SK-N-SH treated with all-trans-retinoic acid at 6 μM for 48 hours (cell line): Measurements from ENCODE around the gene ZMIZ1.

ENCODE experiments used
- ATAC-seq: fragments of 200-7000 bp; cut with Tn5 transposase; 3 replicates; pipeline ENCODE4 v1.9.1; 2020; ENCODE audit warnings: mild to moderate bottlenecking, moderate library complexity
- ARNTL ChIP-seq: fragments of 450-650 bp; formaldehyde crosslinking; IDR thresholded peaks from 2 replicates; pipeline ENCODE4 v1.5.0; 2020; ENCODE audit warnings: low read depth, mild to moderate bottlenecking, moderate library complexity, borderline replicate concordance
- BACH2 ChIP-seq: fragments of 250-450 bp; sonication (Bioruptor Pico); IDR thresholded peaks from 2 replicates; pipeline ENCODE4 v1.9.0; 2021; ENCODE audit warnings: mild to moderate bottlenecking, borderline replicate concordance
- ESRRG ChIP-seq: fragments of 250-450 bp; sonication (Bioruptor Pico); IDR thresholded peaks from 2 replicates; pipeline ENCODE4 v1.6.1; 2021; ENCODE audit warnings: mild to moderate bottlenecking
- GLIS3 ChIP-seq: fragments of 250-450 bp; sonication (Bioruptor Pico); IDR thresholded peaks from 2 replicates; pipeline ENCODE4 v1.5.0; 2020; ENCODE audit warnings: mild to moderate bottlenecking, moderate library complexity
- ISL1 ChIP-seq: fragments of 250-450 bp; sonication (Bioruptor Pico); IDR thresholded peaks from 2 replicates; pipeline ENCODE4 v2.1.2; 2022; ENCODE audit warnings: mild to moderate bottlenecking, moderate library complexity
- OSR1 ChIP-seq: fragments of 250-450 bp; sonication (Bioruptor Pico); IDR thresholded peaks from 2 replicates; pipeline ENCODE4 v1.8.0; 2022; ENCODE audit warnings: moderate library complexity, mild to moderate bottlenecking, inconsistent platforms
- PPARA ChIP-seq: fragments of 250-450 bp; sonication (Bioruptor Pico); IDR thresholded peaks from 2 replicates; pipeline ENCODE4 v1.5.0; 2020; ENCODE audit warnings: mild to moderate bottlenecking, borderline replicate concordance
- RARB ChIP-seq: fragments of 250-450 bp; sonication (Bioruptor Pico); IDR thresholded peaks from 2 replicates; pipeline ENCODE4 v1.8.0; 2021; ENCODE audit warnings: mild to moderate bottlenecking, moderate library complexity
- SNAI2 ChIP-seq: fragments of 250-450 bp; sonication (Bioruptor Pico); IDR thresholded peaks from 2 replicates; pipeline ENCODE4 v1.5.0; 2020; ENCODE audit warnings: mild to moderate bottlenecking, moderate library complexity
- TCF4 ChIP-seq: fragments of 250-450 bp; sonication (Bioruptor Pico); IDR thresholded peaks from 2 replicates; pipeline ENCODE4 v1.8.0; 2021; ENCODE audit warnings: mild to moderate bottlenecking, moderate library complexity, borderline replicate concordance
- TOX ChIP-seq: fragments of 250-450 bp; sonication (Bioruptor Pico); IDR thresholded peaks from 2 replicates; pipeline ENCODE4 v1.8.0; 2021; ENCODE audit warnings: mild to moderate bottlenecking, moderate library complexity, borderline replicate concordance
- ZC3H10 ChIP-seq: fragments of 250-450 bp; sonication (Bioruptor Pico); IDR thresholded peaks from 2 replicates; pipeline ENCODE4 v1.5.1; 2021; ENCODE audit warnings: mild to moderate bottlenecking, moderate library complexity
- ZFP3 ChIP-seq: fragments of 250-450 bp; sonication (Bioruptor Pico); IDR thresholded peaks from 2 replicates; pipeline ENCODE4 v1.5.0; 2020; ENCODE audit warnings: mild to moderate bottlenecking, moderate library complexity
- ZFP30 ChIP-seq: fragments of 450-650 bp; formaldehyde crosslinking; IDR thresholded peaks from 2 replicates; pipeline ENCODE4 v1.5.0; 2022; ENCODE audit warnings: mild to moderate bottlenecking, moderate library complexity
- ZNF565 ChIP-seq: fragments of 450-650 bp; formaldehyde crosslinking; conservative IDR thresholded peaks from 2 replicates; pipeline ENCODE4 v1.5.0; 2020; ENCODE audit warnings: low read depth, mild to moderate bottlenecking, moderate library complexity
- ZNF70 ChIP-seq: fragments of 450-650 bp; formaldehyde crosslinking; IDR thresholded peaks from 2 replicates; pipeline ENCODE4 v1.5.0; 2020; ENCODE audit warnings: mild to moderate bottlenecking, moderate library complexity
- ZNF8 ChIP-seq: fragments of 450-650 bp; formaldehyde crosslinking; IDR thresholded peaks from 2 replicates; pipeline ENCODE4 v1.5.0; 2020; ENCODE audit warnings: mild to moderate bottlenecking, moderate library complexity
- TF ChIP-seq, protein P1 (sequence below): fragments of 250-450 bp; sonication (Bioruptor Pico); IDR thresholded peaks from 2 replicates; pipeline ENCODE4 v1.8.0; 2021; ENCODE audit warnings: low read depth, mild to moderate bottlenecking, moderate library complexity, borderline replicate concordance
- TF ChIP-seq, protein P2 (sequence below): fragments of 250-450 bp; sonication (Bioruptor Pico); IDR thresholded peaks from 2 replicates; pipeline ENCODE4 v1.5.1; 2020; ENCODE audit warnings: low read depth, mild to moderate bottlenecking, moderate library complexity
- TF ChIP-seq, protein P3 (sequence below): fragments of 250-450 bp; sonication (Bioruptor Pico); IDR thresholded peaks from 2 replicates; pipeline ENCODE4 v1.8.0; 2020; ENCODE audit warnings: mild to moderate bottlenecking, moderate library complexity, borderline replicate concordance
- TF ChIP-seq, protein P4 (sequence below): fragments of 250-450 bp; sonication (Bioruptor Pico); IDR thresholded peaks from 2 replicates; pipeline ENCODE4 v1.5.1; 2021; ENCODE audit warnings: mild to moderate bottlenecking, moderate library complexity
- TF ChIP-seq, protein P5 (sequence below): fragments of 250-450 bp; sonication (Bioruptor Pico); IDR thresholded peaks from 2 replicates; pipeline ENCODE4 v1.5.0; 2020; ENCODE audit warnings: mild to moderate bottlenecking, moderate library complexity

Gene ZMIZ1

DNA sequence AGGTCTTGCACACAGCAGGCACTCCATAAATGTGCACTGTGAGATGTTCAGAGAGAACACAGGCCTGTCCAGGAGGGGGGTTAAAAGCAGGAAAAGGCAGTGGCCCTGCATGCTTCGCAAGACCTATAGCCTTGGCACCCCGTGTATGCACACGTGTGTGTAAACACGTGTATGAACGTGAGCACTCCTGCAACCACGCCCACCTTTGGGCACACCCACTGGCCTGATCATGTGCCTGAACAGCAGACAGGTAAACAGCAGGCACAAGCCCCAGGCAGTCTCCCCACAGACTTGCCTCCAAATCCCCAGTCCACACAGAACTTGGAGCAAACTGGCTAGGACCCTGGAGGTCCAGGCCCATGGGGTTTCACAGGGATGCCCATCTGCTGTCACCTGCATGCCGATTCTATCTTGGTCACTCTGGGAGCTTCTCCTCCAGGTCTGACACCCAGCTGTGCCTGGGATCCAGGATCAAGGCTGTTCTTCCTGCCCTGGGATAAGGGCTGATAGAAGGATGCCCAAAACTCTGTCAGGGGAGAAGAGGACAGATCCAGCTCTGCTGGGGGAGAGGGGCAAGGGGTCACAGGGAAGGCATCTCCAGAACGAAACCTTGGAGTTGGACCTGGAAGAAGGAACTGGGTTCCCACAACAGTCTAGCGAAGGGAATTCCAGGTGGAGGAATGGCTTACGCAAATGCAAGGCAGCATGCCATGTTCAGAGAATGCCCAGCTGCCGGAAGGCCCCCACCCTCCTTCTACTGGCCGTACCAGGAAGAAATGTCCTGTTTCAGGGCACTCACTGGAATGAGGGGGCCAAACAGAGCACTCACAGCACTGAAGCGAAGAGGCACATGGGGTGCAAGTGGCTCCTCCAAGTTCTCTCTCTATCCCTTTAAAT lies 14.3 kb upstream of the ZMIZ1 start:
- no peak for ATAC-seq

DNA sequence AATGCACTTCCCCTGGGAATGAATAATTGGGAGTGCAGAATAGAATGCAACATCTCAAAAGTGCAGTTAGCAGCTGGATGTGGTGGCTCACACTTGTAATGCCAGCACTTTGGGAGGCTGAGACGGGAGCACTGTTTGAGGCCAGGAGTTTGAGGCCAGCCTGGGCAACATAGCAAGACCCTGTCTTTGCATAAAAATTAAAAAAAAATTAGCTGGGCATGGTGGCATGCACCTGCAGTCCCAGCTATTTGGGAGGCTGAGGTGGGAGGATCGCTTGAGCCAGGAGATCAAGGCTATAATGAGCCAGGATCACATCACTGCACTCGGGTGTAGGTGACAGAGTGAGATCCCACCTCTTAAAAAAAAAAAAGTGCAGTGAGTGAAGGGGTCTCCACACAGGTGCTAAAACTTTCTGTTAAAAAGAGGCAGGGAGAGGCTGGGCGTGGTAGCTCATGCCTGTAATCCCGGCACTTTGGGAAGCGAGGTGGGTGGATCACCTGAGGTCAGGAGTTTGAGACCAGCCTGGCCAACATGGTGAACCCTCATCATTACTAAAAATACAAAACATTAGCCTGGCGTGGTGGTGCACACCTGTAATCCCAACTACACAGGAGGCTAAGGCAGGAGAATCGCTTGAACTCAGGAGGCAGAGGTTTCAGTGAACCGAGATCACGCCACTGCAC lies 13.5 kb upstream of the ZMIZ1 start:
- TF ChIP-seq ZFP30 (no peak), ZC3H10 (no peak), BACH2 (CRISPR knock-in tag) (no peak), SNAI2 (CRISPR knock-in tag) (no peak), TOX (CRISPR knock-in tag) (no peak), ESRRG (CRISPR knock-in tag) (no peak)
- TF ChIP-seq, protein P1, sequence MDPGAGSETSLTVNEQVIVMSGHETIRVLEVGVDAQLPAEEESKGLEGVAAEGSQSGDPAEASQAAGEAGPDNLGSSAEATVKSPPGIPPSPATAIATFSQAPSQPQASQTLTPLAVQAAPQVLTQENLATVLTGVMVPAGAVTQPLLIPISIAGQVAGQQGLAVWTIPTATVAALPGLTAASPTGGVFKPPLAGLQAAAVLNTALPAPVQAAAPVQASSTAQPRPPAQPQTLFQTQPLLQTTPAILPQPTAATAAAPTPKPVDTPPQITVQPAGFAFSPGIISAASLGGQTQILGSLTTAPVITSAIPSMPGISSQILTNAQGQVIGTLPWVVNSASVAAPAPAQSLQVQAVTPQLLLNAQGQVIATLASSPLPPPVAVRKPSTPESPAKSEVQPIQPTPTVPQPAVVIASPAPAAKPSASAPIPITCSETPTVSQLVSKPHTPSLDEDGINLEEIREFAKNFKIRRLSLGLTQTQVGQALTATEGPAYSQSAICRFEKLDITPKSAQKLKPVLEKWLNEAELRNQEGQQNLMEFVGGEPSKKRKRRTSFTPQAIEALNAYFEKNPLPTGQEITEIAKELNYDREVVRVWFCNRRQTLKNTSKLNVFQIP (CRISPR knock-in tag): no peak
- no peak for ATAC-seq

More for the DNA sequence above, 14.3 kb upstream of the ZMIZ1 start:
- TF ChIP-seq GLIS3 (CRISPR knock-in tag) (no peak), RARB (CRISPR knock-in tag) (no peak), ESRRG (CRISPR knock-in tag) (no peak), ISL1 (CRISPR knock-in tag) (no peak), BACH2 (CRISPR knock-in tag) (no peak), ZC3H10 (no peak), ZNF70 (CRISPR knock-in tag) (no peak), ZFP3 (CRISPR knock-in tag) (no peak), TCF4 (CRISPR knock-in tag) (no peak), ZNF565 (CRISPR knock-in tag) (no peak), ARNTL (CRISPR knock-in tag) (no peak), ZFP30 (no peak), OSR1 (CRISPR knock-in tag) (no peak), PPARA (CRISPR knock-in tag) (no peak), ZNF8 (no peak)
- TF ChIP-seq, protein P2, sequence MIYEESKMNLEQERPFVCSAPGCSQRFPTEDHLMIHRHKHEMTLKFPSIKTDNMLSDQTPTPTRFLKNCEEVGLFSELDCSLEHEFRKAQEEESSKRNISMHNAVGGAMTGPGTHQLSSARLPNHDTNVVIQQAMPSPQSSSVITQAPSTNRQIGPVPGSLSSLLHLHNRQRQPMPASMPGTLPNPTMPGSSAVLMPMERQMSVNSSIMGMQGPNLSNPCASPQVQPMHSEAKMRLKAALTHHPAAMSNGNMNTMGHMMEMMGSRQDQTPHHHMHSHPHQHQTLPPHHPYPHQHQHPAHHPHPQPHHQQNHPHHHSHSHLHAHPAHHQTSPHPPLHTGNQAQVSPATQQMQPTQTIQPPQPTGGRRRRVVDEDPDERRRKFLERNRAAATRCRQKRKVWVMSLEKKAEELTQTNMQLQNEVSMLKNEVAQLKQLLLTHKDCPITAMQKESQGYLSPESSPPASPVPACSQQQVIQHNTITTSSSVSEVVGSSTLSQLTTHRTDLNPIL (CRISPR knock-in tag): no peak
- TF ChIP-seq, protein P3, sequence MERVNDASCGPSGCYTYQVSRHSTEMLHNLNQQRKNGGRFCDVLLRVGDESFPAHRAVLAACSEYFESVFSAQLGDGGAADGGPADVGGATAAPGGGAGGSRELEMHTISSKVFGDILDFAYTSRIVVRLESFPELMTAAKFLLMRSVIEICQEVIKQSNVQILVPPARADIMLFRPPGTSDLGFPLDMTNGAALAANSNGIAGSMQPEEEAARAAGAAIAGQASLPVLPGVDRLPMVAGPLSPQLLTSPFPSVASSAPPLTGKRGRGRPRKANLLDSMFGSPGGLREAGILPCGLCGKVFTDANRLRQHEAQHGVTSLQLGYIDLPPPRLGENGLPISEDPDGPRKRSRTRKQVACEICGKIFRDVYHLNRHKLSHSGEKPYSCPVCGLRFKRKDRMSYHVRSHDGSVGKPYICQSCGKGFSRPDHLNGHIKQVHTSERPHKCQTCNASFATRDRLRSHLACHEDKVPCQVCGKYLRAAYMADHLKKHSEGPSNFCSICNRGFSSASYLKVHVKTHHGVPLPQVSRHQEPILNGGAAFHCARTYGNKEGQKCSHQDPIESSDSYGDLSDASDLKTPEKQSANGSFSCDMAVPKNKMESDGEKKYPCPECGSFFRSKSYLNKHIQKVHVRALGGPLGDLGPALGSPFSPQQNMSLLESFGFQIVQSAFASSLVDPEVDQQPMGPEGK (CRISPR knock-in tag): no peak
- TF ChIP-seq, protein P4, sequence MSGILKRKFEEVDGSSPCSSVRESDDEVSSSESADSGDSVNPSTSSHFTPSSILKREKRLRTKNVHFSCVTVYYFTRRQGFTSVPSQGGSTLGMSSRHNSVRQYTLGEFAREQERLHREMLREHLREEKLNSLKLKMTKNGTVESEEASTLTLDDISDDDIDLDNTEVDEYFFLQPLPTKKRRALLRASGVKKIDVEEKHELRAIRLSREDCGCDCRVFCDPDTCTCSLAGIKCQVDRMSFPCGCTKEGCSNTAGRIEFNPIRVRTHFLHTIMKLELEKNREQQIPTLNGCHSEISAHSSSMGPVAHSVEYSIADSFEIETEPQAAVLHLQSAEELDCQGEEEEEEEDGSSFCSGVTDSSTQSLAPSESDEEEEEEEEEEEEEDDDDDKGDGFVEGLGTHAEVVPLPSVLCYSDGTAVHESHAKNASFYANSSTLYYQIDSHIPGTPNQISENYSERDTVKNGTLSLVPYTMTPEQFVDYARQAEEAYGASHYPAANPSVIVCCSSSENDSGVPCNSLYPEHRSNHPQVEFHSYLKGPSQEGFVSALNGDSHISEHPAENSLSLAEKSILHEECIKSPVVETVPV: no peak
- TF ChIP-seq, protein P5, sequence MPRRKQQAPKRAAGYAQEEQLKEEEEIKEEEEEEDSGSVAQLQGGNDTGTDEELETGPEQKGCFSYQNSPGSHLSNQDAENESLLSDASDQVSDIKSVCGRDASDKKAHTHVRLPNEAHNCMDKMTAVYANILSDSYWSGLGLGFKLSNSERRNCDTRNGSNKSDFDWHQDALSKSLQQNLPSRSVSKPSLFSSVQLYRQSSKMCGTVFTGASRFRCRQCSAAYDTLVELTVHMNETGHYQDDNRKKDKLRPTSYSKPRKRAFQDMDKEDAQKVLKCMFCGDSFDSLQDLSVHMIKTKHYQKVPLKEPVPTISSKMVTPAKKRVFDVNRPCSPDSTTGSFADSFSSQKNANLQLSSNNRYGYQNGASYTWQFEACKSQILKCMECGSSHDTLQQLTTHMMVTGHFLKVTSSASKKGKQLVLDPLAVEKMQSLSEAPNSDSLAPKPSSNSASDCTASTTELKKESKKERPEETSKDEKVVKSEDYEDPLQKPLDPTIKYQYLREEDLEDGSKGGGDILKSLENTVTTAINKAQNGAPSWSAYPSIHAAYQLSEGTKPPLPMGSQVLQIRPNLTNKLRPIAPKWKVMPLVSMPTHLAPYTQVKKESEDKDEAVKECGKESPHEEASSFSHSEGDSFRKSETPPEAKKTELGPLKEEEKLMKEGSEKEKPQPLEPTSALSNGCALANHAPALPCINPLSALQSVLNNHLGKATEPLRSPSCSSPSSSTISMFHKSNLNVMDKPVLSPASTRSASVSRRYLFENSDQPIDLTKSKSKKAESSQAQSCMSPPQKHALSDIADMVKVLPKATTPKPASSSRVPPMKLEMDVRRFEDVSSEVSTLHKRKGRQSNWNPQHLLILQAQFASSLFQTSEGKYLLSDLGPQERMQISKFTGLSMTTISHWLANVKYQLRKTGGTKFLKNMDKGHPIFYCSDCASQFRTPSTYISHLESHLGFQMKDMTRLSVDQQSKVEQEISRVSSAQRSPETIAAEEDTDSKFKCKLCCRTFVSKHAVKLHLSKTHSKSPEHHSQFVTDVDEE: no peak
